ENCODE data around the gene CFAP43.
"Not testable (repeated sequence)": the region's sequence is repeated elsewhere in the genome, so short reads cannot be mapped to it uniquely, and the experiment has no call there.

CFAP43 gene

GRCh38 chr10:104218751-104219150 is 13.4 kb downstream of the CFAP43 start:
- no peak for DNase-seq

DNA sequence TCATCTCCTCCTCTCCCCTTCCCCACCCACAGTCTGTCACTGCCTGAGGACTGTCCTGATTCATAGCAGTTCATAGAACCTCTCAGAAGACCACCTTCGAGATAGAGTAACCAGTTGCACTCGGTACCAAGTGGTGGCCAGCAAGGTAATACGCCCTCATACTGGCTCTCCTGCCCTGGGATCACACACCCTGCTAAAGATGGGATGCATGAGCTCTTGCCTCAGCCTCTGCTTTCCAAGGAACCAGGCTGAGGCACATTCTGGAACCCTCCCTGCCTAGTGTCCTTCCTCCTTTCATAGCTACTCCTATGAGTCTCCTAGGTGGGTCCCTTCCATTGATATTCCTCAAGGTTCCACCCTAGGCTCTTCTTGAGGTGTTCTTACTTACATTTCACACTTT is 15.5 kb downstream of the CFAP43 start:
- DNase-seq: no peak

DNA sequence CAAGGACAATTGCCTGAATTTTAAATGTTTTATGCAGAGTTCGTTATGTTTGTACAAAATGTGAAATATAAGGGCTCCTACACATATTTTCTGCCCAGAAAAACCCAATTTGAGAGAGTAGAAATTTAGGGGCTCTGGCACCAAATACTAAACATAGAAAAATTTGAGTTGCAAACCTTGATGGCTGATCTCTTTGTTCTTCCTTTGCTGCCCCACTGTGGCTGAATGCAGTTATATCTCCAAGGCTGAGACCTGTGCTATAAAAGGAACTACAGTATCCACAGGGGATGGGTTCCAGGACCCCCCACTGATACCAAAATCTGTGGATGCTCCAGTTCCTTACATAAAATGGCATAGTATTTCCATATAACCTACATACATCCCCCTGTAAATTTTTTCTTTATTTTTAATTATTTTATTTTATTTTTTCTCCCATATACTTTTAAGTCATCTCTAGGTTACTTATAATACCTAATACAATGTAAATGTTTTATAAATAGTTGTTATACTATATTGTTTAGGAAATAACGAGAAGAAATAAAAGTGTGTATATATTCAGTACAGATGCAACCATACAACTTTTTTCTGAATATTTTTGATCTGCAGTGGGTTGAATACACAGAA is 22.5 kb downstream of the CFAP43 start:
- DNase-seq: peak; percentile 29

DNA sequence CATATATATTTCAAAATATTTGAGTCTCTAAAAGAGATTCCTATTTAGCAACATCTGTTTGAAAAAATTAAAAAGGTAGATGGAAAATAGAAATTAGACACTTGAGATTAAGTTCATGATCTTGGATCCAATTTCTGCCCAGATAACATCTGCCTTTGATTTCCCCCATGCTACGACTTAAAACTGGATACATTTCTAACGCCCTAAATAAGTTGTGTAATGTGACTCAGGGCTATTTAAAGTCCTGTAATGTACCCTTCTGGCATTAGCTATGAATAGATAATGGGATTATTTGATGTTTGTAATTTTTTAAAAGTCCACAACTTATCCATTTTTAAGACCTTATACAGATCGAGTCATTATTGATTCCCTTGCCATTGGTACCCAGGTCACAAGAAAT is 23.4 kb downstream of the CFAP43 start:
- no peak for DNase-seq

DNA sequence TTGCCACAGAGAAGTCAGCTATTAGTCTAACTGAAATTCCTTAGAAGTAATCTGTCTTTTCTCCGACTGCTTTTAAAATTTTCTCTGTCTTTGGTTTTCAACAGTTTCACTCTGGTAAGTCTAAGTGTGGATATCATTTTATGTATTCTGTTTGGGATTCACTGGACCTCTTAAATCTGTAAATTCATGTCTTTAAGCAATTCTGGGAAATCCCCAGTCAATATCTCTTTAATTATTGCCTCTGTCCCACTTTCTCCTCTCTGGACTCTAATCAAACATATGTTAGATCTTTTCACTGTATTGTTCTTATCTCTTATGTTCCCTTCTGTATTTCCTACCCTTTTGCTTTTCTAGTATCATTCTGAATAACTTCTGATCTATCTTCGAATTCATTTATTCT is 29.9 kb downstream of the CFAP43 start:
- no peak for DNase-seq

GRCh38 chr10:104201636-104202035 is 30.5 kb downstream of the CFAP43 start:
- DNase-seq: no peak

DNA sequence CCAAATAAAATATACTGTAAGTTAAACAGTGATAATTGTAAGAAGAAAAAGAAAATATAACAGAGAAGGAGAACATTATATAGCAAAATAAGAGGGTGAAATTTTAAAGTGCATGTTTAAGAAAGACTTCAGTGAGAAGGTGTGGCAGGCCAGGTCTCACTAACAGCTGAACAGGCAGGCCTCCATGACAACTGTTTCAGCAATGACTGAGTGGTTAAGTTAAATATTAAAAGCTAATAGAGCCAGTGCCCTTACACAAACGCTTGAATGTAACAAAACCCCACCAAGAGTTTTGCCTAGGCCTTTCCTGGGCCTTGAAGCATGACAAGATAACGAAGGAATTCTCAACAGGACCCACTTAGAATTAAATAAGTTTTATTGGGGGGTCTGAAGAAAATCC is 32.6 kb downstream of the CFAP43 start:
- DNase-seq: no peak

DNA sequence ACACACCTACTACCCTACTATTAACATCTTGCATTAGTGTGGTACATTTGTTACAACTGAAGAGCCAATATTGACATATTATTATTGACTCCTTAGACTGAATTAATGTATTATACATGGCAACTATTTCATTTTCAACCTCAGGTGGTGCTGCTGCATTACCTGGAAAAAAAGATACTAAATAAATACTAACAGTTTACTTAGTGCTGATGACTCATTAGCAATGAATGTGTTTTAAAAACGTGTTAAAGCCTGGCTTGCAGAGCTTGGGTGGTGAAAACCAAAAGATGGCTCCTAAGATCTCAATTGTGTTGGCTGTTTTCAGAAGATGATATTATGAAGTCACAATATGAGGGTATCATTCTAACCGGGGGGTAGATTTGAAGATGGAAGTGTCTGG is 34.8 kb downstream of the CFAP43 start:
- DNase-seq: no peak

GRCh38 chr10:104195706-104196105 is 36.5 kb downstream of the CFAP43 start:
- no peak for DNase-seq

- DNase-seq: no peak
Observed at GRCh38 chr10:104193787-104194186, 38.4 kb downstream of the CFAP43 start.

DNA sequence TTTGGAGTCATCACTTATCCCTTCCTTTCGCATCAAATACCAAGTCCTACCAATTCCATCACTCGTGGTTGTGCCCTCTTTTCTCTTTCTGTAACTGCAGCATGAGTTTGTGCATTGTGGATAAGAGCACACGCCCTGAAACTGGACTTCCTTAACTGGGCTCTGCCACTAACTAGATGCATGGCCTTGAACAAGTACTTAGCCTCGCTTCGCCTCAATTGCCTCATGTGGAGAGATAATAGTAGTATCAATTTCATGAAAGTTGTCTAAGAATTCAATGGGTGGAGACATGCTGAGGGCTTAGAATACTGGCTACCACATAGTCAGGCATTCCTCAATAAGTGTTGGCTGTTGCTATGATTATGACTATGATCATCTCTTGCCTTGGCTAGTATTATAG is 41.5 kb downstream of the CFAP43 start:
- no peak for DNase-seq

GRCh38 chr10:104183682-104184081 is 48.5 kb downstream of the CFAP43 start:
- no peak for DNase-seq

DNA sequence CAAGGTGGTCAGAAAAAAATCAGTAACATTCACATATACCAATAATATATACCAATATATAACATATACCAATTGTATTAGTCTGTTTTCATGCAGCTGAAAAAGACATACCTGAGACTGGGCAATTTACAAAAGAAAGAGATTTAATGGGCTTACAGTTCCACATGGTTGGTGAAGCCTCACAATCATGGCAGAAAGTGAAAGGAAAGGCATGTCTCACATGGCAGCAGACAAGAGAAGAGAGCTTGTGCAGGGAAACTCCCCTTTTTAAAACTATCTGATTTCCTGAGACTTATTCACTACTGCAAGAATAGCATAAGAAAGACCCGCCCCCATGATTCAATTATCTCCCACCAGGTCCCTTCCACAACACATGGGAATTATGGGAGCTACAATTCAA is 58.0 kb downstream of the CFAP43 start:
- not testable (repeated sequence) for DNase-seq

GRCh38 chr10:104170610-104171254 is 61.4 kb downstream of the CFAP43 start:
- DNase-seq: no peak

- DNase-seq: no peak
Observed at GRCh38 chr10:104155591-104155990, 76.6 kb downstream of the CFAP43 start.

GRCh38 chr10:104151737-104152136 is 80.4 kb downstream of the CFAP43 start:
- no peak for DNase-seq

DNA sequence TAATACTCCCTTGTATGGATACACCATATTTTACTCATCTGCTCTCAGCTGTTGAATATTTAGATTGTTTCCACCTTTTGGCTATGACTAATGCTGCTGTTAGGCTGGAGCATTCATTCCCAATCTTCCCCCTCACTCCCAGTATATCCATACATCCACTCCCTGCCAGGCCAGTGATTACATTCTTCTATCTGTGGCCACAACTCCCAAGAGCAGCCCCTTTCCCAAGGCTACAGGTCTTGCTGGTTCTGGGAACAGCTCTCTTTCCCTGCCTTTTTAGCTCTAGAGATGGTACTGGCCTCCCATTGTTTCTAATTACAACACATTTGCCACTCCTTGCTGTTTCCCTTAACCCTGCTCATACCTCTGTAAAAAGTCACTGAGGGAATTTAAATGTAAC is 82.0 kb downstream of the CFAP43 start:
- no peak for DNase-seq

GRCh38 chr10:104146882-104147281 is 85.3 kb downstream of the CFAP43 start:
- DNase-seq: no peak

GRCh38 chr10:104144931-104145330 is 87.2 kb downstream of the CFAP43 start:
- no peak for DNase-seq

- no peak for DNase-seq
Observed at GRCh38 chr10:104143829-104144228, 88.3 kb downstream of the CFAP43 start.

DNA sequence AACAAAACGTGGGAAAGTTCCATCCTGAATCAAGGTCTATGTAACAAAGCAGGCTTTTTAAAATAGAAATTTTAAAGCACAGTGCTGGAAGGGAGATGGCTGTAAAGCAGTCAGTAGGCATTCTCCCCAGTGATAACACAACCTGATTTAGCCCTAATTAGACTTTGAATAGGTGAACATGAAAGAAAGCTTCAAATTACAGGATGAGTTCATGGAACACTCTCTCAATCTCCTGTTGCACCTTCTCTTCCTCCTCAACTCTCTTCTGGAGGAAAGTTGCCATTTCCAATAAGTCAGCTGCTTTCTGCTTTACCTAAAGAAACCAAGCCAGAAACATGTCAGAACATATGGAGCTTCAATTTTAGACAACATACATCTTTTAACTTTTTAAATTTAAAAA is 90.1 kb downstream of the CFAP43 start:
- no peak for DNase-seq

GRCh38 chr10:104139221-104139620 is 92.9 kb downstream of the CFAP43 start:
- DNase-seq: no peak

GRCh38 chr10:104138131-104138530 is 94.0 kb downstream of the CFAP43 start:
- no peak for DNase-seq

- no peak for DNase-seq
Observed at GRCh38 chr10:104130041-104130440, 102.1 kb downstream of the CFAP43 start.

DNA sequence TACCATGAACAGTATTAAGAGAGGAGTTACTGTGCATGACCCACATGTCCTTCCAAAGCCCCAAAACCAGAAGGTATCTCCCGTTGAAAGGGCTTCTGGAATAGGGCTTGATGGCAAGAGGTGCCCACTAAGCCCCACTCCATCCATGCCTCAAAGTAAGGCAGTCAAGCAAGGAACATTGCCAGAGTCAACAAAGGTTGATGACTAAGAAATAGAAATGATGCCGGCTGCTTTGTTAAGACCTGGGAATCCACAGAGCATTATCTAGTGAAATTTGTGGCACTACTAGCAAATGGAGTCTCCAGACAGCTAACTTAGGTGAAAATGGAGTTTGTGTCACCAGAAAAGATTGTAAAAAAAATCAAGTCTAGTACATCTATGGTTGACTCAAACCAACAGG is 104.0 kb downstream of the CFAP43 start:
- no peak for DNase-seq
